T-helper 1 cell (primary cell): ENCODE data around the gene GIMAP6.
"Not testable (repeated sequence)": the region's sequence is repeated elsewhere in the genome, so short reads cannot be mapped to it uniquely, and the experiment has no call there.

Experiments used
- DNase-seq, 5 donors: peaks; one replicate each; pipeline ENCODE4 v3.0.0-alpha.2; 2012 to 2020
- total RNA-seq, 4 donors: gene quantifications; one replicate each; lab custom pipeline; 2026; lab: John Stamatoyannopoulos, UW

Gene GIMAP6
- total RNA-seq, result 68.8 to 186 (median 120) reads per million in 4 donors

DNA sequence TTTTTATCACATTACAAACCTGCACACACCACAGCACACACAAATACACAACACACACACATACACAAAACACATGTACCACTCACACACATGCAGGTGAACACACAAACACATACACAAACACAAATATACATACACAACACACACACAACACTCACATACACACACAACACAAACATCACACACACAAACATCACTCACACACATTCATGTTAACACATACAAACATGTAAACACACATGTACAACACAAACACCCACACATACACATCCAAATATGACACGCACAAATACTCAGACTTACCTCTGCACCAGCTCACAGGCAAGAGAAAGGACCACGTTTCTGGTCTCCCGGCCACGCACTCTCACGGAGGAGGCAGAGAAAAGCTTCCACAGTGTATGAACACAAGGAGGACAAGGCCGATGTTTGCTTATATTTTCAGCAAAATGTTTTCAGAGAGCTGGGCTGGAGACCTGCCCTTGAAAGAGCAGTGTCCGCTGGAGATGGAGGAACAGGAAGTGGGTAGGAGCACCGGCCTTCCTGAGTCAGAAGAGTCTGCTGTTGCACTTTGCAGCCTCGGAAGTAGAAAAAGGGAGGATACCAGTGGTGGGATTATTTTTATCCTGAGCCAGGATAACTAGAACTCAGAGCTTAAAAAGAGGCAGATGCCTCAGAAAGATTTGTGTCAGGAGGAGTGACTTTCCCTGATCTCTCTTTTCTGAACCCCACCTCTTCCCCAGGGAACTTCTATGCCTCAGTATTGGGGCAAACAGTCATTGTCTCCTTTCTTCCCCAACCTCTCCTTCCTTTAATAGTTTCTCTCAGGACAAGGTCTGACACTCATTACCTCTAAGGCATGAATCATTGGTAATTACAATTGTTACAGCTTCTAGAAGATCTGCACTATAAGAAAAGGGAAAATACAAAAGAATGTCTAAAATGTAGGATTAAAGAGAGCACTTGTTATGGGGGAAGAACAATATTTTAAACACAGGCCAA lies at the start of gene GIMAP6:
Gene GIMAP6 (minus strand): TSS at position 520 of the 999 bp plus-strand sequence. CDS start 2,243 bp downstream, outside the sequence.
- DNase-seq, result peak in 2 of 5 donors; percentile 24 to 75

DNA sequence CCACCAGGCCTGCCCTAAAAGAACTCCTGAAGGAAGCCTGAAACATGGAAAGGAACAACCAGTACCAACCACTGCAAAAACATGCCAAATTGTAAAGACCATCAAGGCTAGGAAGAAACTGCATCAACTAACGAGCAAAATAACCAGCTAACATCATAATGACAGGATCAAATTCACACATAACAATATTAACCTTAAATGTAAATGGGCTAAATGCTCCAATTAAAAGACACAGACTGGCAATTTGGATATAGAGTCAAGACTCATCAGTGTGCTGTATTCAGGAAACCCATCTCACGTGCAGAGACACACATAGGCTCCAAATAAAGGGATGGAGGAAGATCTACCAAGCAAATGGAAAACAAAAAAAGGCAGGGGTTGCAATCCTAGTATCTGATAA lies 48.2 kb upstream of the GIMAP6 start:
- DNase-seq, result not testable (repeated sequence)

DNA sequence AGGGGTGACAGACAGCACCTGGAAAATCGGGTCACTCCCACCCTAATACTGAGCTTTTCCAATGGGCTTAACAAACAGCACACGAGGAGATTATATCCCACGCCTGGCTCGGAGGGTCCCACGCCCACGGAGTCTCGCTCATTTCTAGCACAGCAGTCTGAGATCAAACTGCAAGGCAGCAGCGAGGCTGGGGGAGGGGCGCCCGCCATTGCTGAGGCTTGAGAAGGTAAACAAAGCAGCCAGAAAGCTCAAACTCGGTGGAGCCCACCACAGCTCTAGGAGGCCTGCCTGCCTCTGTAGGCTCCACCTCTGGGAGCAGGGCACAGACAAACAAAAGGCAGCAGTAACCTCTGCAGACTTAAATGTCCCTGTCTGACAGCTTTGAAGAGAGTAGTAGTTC lies 46.4 kb upstream of the GIMAP6 start:
- DNase-seq, result not testable (repeated sequence)

DNA sequence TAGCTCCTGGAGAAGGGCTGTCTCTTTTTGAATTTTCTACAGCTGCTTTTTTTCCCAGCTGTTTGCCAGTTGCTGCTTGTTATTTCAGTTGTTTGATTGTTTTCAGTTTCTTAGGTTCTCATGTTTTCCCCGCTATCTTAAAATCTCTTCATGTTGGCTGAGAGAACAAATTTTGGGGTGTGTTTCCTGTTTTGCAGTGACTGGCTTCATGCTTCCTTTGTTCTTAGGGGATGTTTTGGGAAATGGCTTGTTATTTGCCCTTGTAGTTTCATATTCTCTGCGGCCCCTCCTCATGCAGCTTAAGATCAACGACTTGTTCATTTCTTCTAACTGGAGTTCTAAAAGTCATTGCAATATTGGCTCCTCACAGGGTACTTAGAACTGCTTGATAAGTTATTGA lies 44.7 kb upstream of the GIMAP6 start:
- peak in 2 of 5 donors; percentile 44 to 56 for DNase-seq

DNA sequence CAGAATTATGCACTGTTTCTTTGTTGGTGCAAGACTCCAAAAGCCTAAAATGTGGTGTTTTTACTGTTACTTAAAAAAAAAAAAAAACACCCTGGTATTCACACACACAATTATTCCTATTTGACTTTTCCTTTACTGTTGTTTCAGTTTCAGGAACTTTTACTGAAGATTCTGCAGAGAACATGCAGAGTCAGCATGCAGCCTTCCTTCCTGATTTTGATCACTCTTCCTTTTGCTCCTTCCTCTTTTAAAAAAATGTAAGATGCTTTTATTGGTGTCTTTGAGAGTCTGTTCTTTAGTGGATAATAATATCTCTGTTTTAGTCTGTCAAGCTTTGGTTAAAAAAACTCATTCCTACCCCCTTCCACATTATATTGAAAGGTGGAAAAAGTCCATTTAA lies 44.1 kb upstream of the GIMAP6 start:
- not testable (repeated sequence) for DNase-seq

DNA sequence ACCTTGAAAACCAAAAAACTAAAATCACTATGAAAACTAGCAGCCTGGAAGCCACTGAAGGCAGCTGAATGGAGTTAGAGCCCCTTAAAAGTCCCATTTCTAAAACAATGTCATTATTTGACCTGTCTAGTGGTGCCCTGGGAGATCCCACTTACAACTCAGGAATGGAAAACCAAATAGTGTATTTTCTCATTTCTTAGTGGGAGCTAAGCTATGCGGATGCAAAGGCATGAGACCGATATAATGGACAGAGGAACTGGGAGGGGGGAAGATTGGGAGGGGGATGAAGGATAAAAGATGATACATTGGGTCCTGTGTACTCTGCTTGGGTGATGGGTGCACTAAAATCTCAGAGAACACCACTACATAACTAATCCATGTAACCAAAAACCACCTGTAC lies 43.5 kb upstream of the GIMAP6 start:
- no peak for DNase-seq

DNA sequence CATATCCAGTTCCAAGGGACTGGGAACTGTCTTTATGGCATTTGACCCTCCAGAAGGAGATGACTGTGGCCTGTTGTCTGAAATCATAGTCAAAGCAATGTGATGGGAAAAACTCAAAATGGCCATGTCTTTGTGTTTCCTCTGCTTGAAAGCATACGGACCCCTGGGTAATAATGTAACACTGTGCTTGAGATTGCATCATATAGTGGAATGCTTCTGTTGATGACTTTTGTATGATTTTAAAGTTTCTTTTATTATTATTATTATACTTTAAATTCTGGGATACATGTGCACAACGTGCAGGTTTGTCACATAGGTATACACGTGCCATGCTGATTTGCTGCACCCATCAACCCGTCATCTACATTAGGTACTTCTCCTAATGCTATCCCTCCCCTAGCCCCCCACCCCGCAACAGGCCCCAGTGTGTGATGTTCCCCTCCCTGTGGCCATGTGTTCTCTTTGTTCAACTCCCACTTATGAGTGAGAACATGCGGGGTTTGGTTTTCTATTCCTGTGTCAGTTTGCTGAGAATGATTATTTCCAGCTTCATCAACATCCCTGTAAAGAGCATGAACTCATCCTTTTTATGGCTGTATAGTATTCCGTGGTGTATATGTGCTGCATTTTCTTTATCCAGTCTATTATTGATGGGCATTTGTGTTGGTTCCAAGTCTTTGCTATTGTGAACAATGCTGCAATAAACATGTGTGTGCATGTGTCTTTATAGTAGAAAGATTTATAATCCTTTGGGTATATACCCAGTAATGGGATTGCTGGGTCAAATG lies 39.8 kb upstream of the GIMAP6 start:
- DNase-seq, result not testable (repeated sequence)

DNA sequence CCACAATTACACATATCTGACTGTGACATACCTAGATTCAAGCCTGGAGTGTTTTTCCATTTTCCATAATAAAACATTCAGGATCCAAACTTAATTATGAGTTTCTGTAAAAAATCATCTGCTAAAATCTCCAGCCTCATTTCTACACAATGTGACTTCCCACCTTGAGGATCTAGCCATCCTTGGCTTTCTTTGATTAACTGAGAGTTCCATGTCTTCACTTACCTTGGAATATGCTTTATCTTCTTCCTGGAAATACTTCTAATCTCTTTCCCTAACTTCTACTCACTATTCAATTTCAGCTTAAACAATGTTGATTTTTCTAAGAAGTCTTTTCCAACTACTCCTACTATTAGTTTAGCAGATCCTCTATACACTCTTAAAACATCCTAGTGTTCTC lies 36.8 kb upstream of the GIMAP6 start:
- DNase-seq, result no peak

DNA sequence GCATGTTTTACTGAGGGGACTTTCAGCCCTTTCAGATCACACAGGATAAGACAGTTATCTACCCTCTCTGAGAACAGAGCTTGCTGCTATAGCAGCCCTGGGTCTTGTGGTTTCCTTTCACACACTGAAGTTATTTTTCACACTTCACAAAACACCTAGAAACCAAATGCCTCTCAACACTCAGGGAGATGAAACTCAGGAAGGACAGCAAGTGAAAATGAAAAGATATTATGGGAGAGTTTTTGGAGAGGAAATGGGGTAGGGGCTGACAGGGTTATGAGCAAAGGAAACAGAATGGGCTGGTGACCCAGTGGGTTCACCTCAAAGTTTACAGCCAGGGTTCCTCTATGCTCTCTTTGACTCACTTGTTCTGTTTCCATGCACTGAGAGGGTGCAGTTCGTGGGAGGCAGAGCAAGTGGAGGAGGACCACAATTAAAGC lies 36.3 kb upstream of the GIMAP6 start:
- peak in 4 of 5 donors; percentile 31 to 93 (median 39) for DNase-seq

DNA sequence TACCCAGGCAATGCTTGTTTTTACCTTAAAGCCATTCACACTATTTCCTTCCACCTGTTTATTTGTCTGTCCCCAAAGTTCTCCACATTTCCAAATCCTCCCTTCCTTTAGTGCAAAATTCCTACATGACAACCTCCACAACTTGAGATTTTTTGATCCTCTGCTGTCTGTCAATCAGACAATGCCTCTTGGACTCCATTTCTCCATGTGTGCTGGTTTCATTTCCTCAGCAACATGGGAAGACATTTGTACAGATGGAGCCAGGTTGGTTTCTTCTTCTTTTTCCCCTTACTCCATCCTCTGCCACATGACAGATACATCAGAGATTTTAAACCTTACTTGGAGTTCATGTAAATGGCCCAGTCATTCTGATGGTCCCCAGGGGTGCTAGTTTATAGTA lies 34.2 kb upstream of the GIMAP6 start:
- DNase-seq, result no peak

DNA sequence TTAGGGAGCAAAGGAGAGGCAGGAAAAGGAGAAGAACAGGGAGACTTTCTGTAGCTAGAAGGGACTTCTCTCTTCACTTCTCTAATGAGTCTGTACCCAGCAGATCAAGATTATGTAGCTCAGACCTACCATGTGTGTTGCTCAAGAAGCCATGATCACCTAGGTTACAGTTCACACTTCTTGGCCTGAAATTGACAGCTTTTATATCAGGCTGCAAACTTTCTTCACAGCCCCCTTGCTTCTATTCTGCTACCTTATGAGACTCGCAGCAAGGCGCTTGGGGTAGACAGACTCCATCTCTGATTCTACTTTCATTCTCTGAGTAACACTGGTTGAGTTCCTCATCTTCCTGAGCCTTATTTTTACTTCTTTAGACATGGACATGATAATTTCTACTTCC lies 33.7 kb upstream of the GIMAP6 start:
- DNase-seq, result peak in 1 of 5 donors; percentile 63

DNA sequence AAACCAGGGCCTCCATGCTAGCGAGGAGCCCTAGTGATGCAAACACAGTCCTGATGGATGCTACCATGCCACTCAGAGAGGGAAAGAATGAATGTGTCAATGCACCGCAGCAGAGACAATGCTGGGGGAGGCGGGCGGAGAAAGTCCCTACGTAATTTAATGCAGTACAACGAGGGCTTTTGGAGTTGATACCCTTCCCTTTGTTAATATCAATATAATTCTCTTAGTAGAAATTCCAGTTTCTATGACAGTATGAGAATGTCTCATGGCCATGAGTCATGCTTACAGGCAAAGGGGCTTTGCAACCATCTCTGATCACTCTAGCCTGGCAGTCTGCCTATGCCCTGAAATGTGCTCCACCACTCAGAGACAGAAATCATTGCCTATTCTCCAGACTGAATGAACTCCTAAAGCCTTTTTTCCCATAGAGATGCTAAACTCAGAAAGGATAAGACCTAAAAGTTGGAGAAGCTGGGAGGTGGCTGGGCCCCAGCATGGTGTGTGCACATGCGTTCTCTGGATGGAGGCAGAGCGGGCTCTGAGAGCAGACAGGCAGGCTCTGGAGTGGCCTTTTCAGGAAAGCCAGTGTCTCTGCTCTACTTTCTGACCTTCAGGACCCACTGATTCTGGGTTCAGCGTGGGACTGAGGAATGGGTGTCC lies 33.0 kb upstream of the GIMAP6 start:
- DNase-seq, result peak in 1 of 5 donors; percentile 51

DNA sequence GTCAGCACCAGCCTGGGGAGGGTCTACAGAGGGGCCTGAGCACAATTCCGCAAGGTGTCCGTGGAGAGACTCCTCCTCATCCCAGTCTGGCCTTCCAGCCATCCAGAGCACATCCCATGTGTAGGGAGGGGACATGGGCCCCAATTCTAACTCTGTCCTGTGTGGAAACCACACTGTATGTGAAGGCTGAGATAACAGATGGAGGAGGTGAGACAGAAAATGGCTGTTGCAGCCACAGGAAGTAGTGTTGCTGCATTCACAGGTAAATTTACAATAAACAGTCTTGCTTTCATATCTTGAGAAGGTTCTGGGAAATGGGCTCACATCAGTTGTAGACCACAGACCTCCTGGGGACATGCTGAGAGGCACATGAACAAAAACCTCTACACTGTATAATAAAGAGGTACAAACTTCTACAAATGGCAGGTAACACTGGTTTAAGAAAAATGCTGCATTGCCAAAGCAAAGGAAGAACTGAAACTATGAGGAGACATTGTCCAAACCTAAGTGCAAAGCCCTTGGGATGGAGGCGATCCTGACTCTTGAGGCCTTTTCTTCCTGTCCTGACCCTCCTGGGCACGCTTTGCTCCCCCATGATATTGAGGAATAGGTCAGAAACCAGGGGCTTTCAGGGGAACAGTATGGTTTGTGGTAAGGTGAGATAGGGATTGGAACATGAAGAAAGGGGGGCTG lies 31.8 kb upstream of the GIMAP6 start:
- DNase-seq, result peak in 2 of 5 donors; percentile 14 to 96

DNA sequence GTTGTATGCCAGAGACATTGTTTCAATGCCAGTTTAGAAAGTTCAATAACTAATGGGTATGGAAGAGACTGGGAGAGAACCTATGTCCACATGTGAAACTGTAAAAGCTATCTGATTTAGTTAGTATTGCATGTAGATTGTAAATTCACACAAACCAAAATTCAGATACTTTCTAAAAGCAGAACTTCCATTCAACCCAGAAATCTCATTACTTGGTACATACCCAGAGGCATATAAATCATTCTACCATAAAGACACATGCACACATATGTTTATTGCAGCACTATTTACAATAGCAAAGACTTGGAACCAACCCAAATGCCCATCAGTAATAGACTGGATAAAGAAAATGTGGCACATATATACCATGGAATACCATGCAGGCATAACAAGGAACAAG lies 30.6 kb upstream of the GIMAP6 start:
- DNase-seq, result not testable (repeated sequence)

DNA sequence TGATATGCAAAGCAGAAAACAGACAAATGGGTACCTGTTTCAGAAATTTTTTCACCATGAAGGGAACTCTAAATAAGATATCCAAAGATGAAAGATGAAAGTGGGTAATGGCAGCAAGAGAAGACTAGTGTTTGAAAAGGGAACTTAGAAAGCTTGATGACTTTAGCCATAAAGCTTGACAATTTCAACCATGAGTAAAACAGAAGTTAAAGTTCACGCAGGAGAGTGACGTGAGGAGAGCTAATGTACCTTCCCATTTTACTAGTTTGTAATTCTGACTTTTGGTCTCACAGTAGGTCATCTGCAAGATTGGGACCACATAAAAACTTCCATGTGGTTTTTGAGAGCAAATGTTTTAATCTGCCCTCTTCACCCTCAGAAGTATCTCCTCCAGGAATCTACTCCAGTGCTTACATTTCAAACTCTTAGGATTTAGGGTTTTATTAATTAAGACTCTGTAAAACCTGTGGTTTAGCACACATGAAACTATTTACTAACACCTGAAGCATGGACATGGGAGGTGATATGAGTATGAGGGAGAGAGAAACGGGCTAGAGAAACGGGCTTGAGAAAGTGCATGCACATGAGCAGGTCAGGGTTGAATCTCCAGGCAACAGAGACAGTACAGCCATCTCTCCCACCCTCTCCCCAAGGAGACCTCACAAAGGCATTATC lies 28.9 kb upstream of the GIMAP6 start:
- DNase-seq, result no peak

DNA sequence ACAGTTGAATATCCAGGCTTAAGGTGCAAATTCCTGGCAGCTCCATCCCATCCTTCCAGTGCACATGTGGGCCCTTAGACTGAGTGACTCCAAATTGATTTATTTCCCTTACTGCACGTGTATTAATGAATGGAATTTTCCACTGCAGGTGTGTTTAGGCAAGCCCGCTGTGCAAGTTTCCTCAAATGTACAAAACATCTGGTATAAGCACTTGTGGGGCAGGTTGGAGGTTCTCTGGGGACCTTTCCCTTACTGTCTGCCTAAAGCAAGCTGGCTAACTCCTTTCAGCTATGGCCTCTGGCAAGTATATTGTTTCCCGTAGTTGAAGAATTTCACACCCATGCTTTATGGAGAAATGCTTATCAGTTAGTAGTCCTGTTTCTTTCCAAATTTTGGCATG lies 25.3 kb upstream of the GIMAP6 start:
- DNase-seq, result no peak

DNA sequence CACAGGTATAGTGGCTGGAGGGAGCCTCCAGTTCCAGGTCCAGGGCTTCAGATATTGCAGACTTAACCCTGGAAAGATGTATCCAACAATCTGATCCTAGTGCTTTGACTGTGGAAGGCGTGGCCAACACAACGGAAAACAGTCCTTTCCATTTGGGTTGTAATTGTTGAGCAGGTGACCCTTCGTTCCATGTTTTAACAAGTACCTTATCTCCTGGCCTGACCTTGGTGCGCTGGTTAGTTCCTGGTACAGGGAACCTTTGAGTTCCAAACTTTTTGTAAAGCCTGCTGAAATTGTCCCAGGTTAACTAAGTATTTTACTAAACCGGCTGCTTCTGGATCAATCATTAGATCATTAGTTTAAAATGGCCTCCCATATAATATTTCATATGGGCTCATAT lies 23.9 kb upstream of the GIMAP6 start:
- no peak for DNase-seq

DNA sequence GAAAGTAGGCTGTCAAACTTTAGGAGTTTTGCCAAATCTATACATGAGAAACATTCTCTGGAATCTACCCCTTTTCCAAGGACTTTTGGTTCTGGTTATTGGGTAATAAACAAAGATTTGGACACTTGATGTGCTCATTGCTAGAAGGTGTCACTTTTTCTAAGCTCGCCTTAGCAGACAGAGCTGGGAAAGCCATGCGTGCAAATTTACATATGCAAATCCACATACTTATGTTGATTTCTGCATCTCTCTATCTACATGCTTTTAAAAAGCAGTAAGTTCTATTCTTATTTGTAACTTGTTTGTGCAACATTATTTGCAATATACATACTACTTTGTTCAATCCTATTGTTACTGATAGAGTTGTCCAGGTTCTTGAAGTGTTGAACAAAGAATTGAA lies 22.5 kb upstream of the GIMAP6 start:
- no peak for DNase-seq

DNA sequence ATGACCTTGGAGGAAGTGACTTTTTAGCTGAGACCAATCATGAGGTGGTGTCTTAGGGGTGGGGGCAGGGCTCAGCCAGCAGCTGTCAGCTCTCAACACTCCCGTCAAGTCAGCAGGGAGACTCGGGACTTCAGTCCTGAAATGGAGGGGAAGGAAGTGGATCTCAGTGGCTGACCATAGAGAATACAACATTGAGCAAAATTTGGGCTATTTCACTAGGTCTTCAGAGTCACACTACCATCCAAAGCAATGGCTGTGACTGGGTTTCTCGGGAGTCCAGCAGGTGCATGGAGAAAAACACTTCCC lies 16.8 kb upstream of the GIMAP6 start:
- DNase-seq, result no peak

DNA sequence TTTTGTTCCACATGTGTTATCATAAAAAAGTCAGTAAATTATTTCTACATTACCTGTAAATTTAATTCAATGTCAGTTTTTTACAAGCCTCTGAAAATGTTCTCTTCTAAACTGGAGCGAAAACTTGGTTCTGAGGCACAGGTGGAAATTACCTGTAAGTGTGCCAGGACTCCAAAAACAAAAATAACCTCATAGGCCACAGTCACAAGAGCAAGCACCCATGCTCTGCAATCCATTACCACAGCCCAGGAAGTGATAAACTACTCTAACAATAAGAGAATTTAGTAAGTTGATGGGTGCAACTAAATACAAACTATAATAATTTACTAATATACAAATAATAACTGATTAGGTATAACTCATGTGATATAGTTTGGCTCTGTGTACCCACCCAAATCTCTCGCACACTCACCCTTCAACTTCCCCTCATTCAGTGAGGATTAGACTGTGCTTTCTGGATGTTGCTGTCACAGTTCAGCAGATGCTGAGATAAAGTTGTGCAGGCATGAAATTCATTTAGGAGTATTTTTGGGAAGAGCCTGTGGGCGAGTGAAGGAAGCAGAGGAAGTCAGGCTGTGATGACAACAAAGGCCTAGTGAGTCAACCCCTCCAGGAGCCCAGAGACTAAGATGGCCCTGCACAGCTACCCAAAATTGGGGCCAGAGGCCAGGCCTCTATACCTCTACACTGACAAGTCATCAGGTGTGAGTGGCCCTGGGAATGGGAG lies 16.3 kb upstream of the GIMAP6 start:
- DNase-seq, result no peak
